ENCODE measurements around the gene DUS1L. TPM values are rescaled to one million over a fixed set of nuclear protein-coding genes. Genes with fewer than 3 reads are reported as not detected.

DUS1L gene
- total and polyA plus RNA-seq, 8 donors, result 63.2 to 286 (median 116) TPM

- no peak overlapping the region for H3K4me3 ChIP-seq
- no peak overlapping the region for H3K27ac ChIP-seq
- intact Hi-C loops (cut with DNase I; ENCODE audit: low total_unique reads), result no loop called here
- TF ChIP-seq EP300 (IDR thresholded peaks at IDR 0.05), result no peak
- TF ChIP-seq POLR2AphosphoS5 (IDR thresholded peaks at IDR 0.05), result no peak
- no peak for TF ChIP-seq CTCF (IDR thresholded peaks at IDR 0.05)
- TF ChIP-seq POLR2A (IDR thresholded peaks at IDR 0.05), result no peak
- H3K9me3 ChIP-seq, result no peaks in the 10 kb centered on the region
- no peak for DNase-seq
- peaks cover 18 to 33% (median 24%) of the 10 kb centered on the region in 4 donors for H3K4me1 ChIP-seq
- peaks cover 67 to 89% (median 87%) of the 10 kb centered on the region in 4 donors for H3K36me3 ChIP-seq
- 79 to 92% (median 83%) methylated on average over 14 to 29 of the region's 29 CpGs for WGBS, 5 donors
- no peaks in the 10 kb centered on the region for H3K27me3 ChIP-seq
Measured at GRCh38 chr17:82056729-82057621, 8.6 kb downstream of the DUS1L start.

GRCh38 chr17:82055965-82056728, 9.5 kb downstream of the DUS1L start:
- no peak for TF ChIP-seq CTCF (IDR thresholded peaks at IDR 0.05)
- no peak for TF ChIP-seq POLR2A (IDR thresholded peaks at IDR 0.05)
- TF ChIP-seq EP300 (IDR thresholded peaks at IDR 0.05), result no peak
- no peak for TF ChIP-seq POLR2AphosphoS5 (IDR thresholded peaks at IDR 0.05)
- H3K27me3 ChIP-seq, result no peaks in the 10 kb centered on the region
- DNase-seq, result no peak
- peaks cover 63 to 81% (median 79%) of the 10 kb centered on the region in 4 donors for H3K36me3 ChIP-seq
- 84 to 89% (median 89%) methylated on average over 17 to 28 of the region's 28 CpGs for WGBS, 5 donors
- no peaks in the 10 kb centered on the region for H3K9me3 ChIP-seq
- intact Hi-C loops (cut with DNase I; ENCODE audit: low total_unique reads), result no loop called here
- no peak overlapping the region for H3K27ac ChIP-seq
- H3K4me1 ChIP-seq, result peaks cover 18 to 34% (median 25%) of the 10 kb centered on the region in 4 donors
- H3K4me3 ChIP-seq, result no peak overlapping the region

GRCh38 chr17:82055023-82055964, 10.3 kb downstream of the DUS1L start:
- Histone ChIP-seq H3K27ac (no peak overlapping the region), H3K9me3 (no peaks in the 10 kb centered on the region), H3K4me1 (peaks cover 25 to 42% (median 33%) of the 10 kb centered on the region in 4 donors), H3K4me3 (no peak overlapping the region), H3K27me3 (no peaks in the 10 kb centered on the region), H3K36me3 (peaks cover 54 to 72% (median 70%) of the 10 kb centered on the region in 4 donors)
- intact Hi-C loops (cut with DNase I; ENCODE audit: low total_unique reads), result no loop called here
- no peak for DNase-seq
- WGBS, 5 donors, result 76 to 85% (median 77%) methylated on average over 10 to 26 of the region's 26 CpGs
- TF ChIP-seq POLR2AphosphoS5 (IDR thresholded peaks at IDR 0.05), result no peak
- TF ChIP-seq POLR2A (IDR thresholded peaks at IDR 0.05), result no peak
- no peak for TF ChIP-seq EP300 (IDR thresholded peaks at IDR 0.05)
- TF ChIP-seq CTCF (IDR thresholded peaks at IDR 0.05), result no peak

Data from stomach (tissue), 9 donors.